HG03025 (cell line): ENCODE results near the gene CYP3A7.
"Not testable (repeated sequence)": the region's sequence is repeated elsewhere in the genome, so short reads cannot be mapped to it uniquely, and the experiment has no call there.

ENCODE experiments used
- ATAC-seq: cut with Tn5 transposase; IDR thresholded peaks from one replicate; pipeline ENCODE4 v1.9.1; 2021; ENCODE audit warnings: mild to moderate bottlenecking, moderate library complexity; ENCODE audit not compliant: unreplicated experiment, low FRiP score

CYP3A7 gene

GRCh38 chr7:99734987-99735386 is at the start of gene CYP3A7:
CYP3A7 (minus strand) TSS chr7:99735196; CDS start chr7:99735093, 103 bp downstream.
- ATAC-seq, result no peak

GRCh38 chr7:99784007-99784406 is 49.0 kb upstream of the CYP3A7 start, which contains the start of gene CYP3A4:
CYP3A4 (minus strand) TSS chr7:99784184; CDS start chr7:99784081, 103 bp downstream.
- no peak for ATAC-seq

- ATAC-seq, result no peak
Measured at GRCh38 chr7:99782012-99782953, 47.3 kb upstream of the CYP3A7 start.

GRCh38 chr7:99780588-99780987 is 45.6 kb upstream of the CYP3A7 start:
- ATAC-seq, result no peak

GRCh38 chr7:99779949-99780348 is 45.0 kb upstream of the CYP3A7 start:
- no peak for ATAC-seq

GRCh38 chr7:99778880-99779279 is 43.9 kb upstream of the CYP3A7 start:
- no peak for ATAC-seq

GRCh38 chr7:99773395-99773794 is 38.4 kb upstream of the CYP3A7 start:
- ATAC-seq, result not testable (repeated sequence)

GRCh38 chr7:99772565-99772964 is 37.6 kb upstream of the CYP3A7 start:
- no peak for ATAC-seq

- ATAC-seq, result not testable (repeated sequence)
Measured at GRCh38 chr7:99769494-99769893, 34.5 kb upstream of the CYP3A7 start.

- ATAC-seq, result no peak
Measured at GRCh38 chr7:99768471-99768870, 33.5 kb upstream of the CYP3A7 start.

GRCh38 chr7:99767662-99768061 is 32.7 kb upstream of the CYP3A7 start:
- no peak for ATAC-seq

GRCh38 chr7:99766484-99767099 is 31.6 kb upstream of the CYP3A7 start:
- no peak for ATAC-seq

- no peak for ATAC-seq
Measured at GRCh38 chr7:99764478-99764877, 29.5 kb upstream of the CYP3A7 start.

GRCh38 chr7:99762680-99763327 is 27.8 kb upstream of the CYP3A7 start:
- no peak for ATAC-seq

- no peak for ATAC-seq
Measured at GRCh38 chr7:99755085-99755484, 20.1 kb upstream of the CYP3A7 start.

- no peak for ATAC-seq
Measured at GRCh38 chr7:99752356-99752755, 17.4 kb upstream of the CYP3A7 start.

- not testable (repeated sequence) for ATAC-seq
Measured at GRCh38 chr7:99751322-99752052, 16.5 kb upstream of the CYP3A7 start.

GRCh38 chr7:99748846-99749579 is 14.0 kb upstream of the CYP3A7 start:
- no peak for ATAC-seq

GRCh38 chr7:99746915-99747314 is 11.9 kb upstream of the CYP3A7 start:
- ATAC-seq, result not testable (repeated sequence)

- ATAC-seq, result not testable (repeated sequence)
Measured at GRCh38 chr7:99745395-99745794, 10.4 kb upstream of the CYP3A7 start.
